SK-N-SH treated with all-trans-retinoic acid at 6 μM for 48 hours (cell line): ENCODE measurements around the gene COL26A1.
"Not testable (repeated sequence)": the region's sequence is repeated elsewhere in the genome, so short reads cannot be mapped to it uniquely, and the experiment has no call there.

ENCODE experiments used
- ATAC-seq: fragments of 200-7000 bp; cut with Tn5 transposase; 3 replicates; pipeline ENCODE4 v1.9.1; 2020; ENCODE audit warnings: mild to moderate bottlenecking, moderate library complexity
- ARNTL ChIP-seq: fragments of 450-650 bp; formaldehyde crosslinking; IDR thresholded peaks from 2 replicates; pipeline ENCODE4 v1.5.0; 2020; ENCODE audit warnings: low read depth, mild to moderate bottlenecking, moderate library complexity, borderline replicate concordance
- BACH2 ChIP-seq: fragments of 250-450 bp; sonication (Bioruptor Pico); IDR thresholded peaks from 2 replicates; pipeline ENCODE4 v1.9.0; 2021; ENCODE audit warnings: mild to moderate bottlenecking, borderline replicate concordance
- CREB5 ChIP-seq: fragments of 250-450 bp; sonication (Bioruptor Pico); IDR thresholded peaks from 2 replicates; pipeline ENCODE4 v1.5.1; 2020; ENCODE audit warnings: low read depth, mild to moderate bottlenecking, moderate library complexity
- CSDC2 ChIP-seq: fragments of 250-450 bp; sonication (Bioruptor Pico); IDR thresholded peaks from 2 replicates; pipeline ENCODE4 v1.5.0; 2020; ENCODE audit warnings: mild to moderate bottlenecking, moderate library complexity
- CSRNP3 ChIP-seq: fragments of 250-450 bp; sonication (Bioruptor Pico); IDR thresholded peaks from 2 replicates; pipeline ENCODE4 v1.5.1; 2021; ENCODE audit warnings: mild to moderate bottlenecking, moderate library complexity
- ESRRG ChIP-seq: fragments of 250-450 bp; sonication (Bioruptor Pico); IDR thresholded peaks from 2 replicates; pipeline ENCODE4 v1.6.1; 2021; ENCODE audit warnings: mild to moderate bottlenecking
- GLIS3 ChIP-seq: fragments of 250-450 bp; sonication (Bioruptor Pico); IDR thresholded peaks from 2 replicates; pipeline ENCODE4 v1.5.0; 2020; ENCODE audit warnings: mild to moderate bottlenecking, moderate library complexity
- ISL1 ChIP-seq: fragments of 250-450 bp; sonication (Bioruptor Pico); IDR thresholded peaks from 2 replicates; pipeline ENCODE4 v2.1.2; 2022; ENCODE audit warnings: mild to moderate bottlenecking, moderate library complexity
- OSR1 ChIP-seq: fragments of 250-450 bp; sonication (Bioruptor Pico); IDR thresholded peaks from 2 replicates; pipeline ENCODE4 v1.8.0; 2022; ENCODE audit warnings: moderate library complexity, mild to moderate bottlenecking, inconsistent platforms
- PATZ1 ChIP-seq: fragments of 250-450 bp; sonication (Bioruptor Pico); IDR thresholded peaks from 2 replicates; pipeline ENCODE4 v1.8.0; 2020; ENCODE audit warnings: mild to moderate bottlenecking, moderate library complexity, borderline replicate concordance
- POU6F1 ChIP-seq: fragments of 250-450 bp; sonication (Bioruptor Pico); IDR thresholded peaks from 2 replicates; pipeline ENCODE4 v1.8.0; 2021; ENCODE audit warnings: low read depth, mild to moderate bottlenecking, moderate library complexity, borderline replicate concordance
- PPARA ChIP-seq: fragments of 250-450 bp; sonication (Bioruptor Pico); IDR thresholded peaks from 2 replicates; pipeline ENCODE4 v1.5.0; 2020; ENCODE audit warnings: mild to moderate bottlenecking, borderline replicate concordance
- RARB ChIP-seq: fragments of 250-450 bp; sonication (Bioruptor Pico); IDR thresholded peaks from 2 replicates; pipeline ENCODE4 v1.8.0; 2021; ENCODE audit warnings: mild to moderate bottlenecking, moderate library complexity
- SNAI2 ChIP-seq: fragments of 250-450 bp; sonication (Bioruptor Pico); IDR thresholded peaks from 2 replicates; pipeline ENCODE4 v1.5.0; 2020; ENCODE audit warnings: mild to moderate bottlenecking, moderate library complexity
- TOX ChIP-seq: fragments of 250-450 bp; sonication (Bioruptor Pico); IDR thresholded peaks from 2 replicates; pipeline ENCODE4 v1.8.0; 2021; ENCODE audit warnings: mild to moderate bottlenecking, moderate library complexity, borderline replicate concordance
- TSHZ2 ChIP-seq: fragments of 250-450 bp; sonication (Bioruptor Pico); IDR thresholded peaks from 2 replicates; pipeline ENCODE4 v1.5.0; 2020; ENCODE audit warnings: mild to moderate bottlenecking, moderate library complexity
- ZC3H10 ChIP-seq: fragments of 250-450 bp; sonication (Bioruptor Pico); IDR thresholded peaks from 2 replicates; pipeline ENCODE4 v1.5.1; 2021; ENCODE audit warnings: mild to moderate bottlenecking, moderate library complexity
- ZFP3 ChIP-seq: fragments of 250-450 bp; sonication (Bioruptor Pico); IDR thresholded peaks from 2 replicates; pipeline ENCODE4 v1.5.0; 2020; ENCODE audit warnings: mild to moderate bottlenecking, moderate library complexity
- ZFP30 ChIP-seq: fragments of 450-650 bp; formaldehyde crosslinking; IDR thresholded peaks from 2 replicates; pipeline ENCODE4 v1.5.0; 2022; ENCODE audit warnings: mild to moderate bottlenecking, moderate library complexity
- ZNF70 ChIP-seq: fragments of 450-650 bp; formaldehyde crosslinking; IDR thresholded peaks from 2 replicates; pipeline ENCODE4 v1.5.0; 2020; ENCODE audit warnings: mild to moderate bottlenecking, moderate library complexity
- ZNF8 ChIP-seq: fragments of 450-650 bp; formaldehyde crosslinking; IDR thresholded peaks from 2 replicates; pipeline ENCODE4 v1.5.0; 2020; ENCODE audit warnings: mild to moderate bottlenecking, moderate library complexity

COL26A1 gene

GRCh38 chr7:101433688-101434087, 71.0 kb downstream of the COL26A1 start:
- ATAC-seq, result no peak
- TF ChIP-seq RARB, result no peak
- no peak for TF ChIP-seq TSHZ2 (CRISPR knock-in tag)
- no peak for TF ChIP-seq ZC3H10 (CRISPR knock-in tag)
- TF ChIP-seq ZNF8 (CRISPR knock-in tag), result no peak
- TF ChIP-seq ZNF70, result no peak
- no peak for TF ChIP-seq TOX (CRISPR knock-in tag)
- no peak for TF ChIP-seq CSRNP3
- no peak for TF ChIP-seq GLIS3
- no peak for TF ChIP-seq PPARA (CRISPR knock-in tag)
- TF ChIP-seq ISL1 (CRISPR knock-in tag), result no peak
- no peak for TF ChIP-seq ZFP30 (CRISPR knock-in tag)
- TF ChIP-seq CREB5 (CRISPR knock-in tag), result no peak
- TF ChIP-seq CSDC2, result no peak
- no peak for TF ChIP-seq POU6F1 (CRISPR knock-in tag)
- TF ChIP-seq PATZ1, result no peak
- no peak for TF ChIP-seq BACH2 (CRISPR knock-in tag)
- no peak for TF ChIP-seq ESRRG
- TF ChIP-seq ZFP3 (CRISPR knock-in tag), result no peak
- no peak for TF ChIP-seq SNAI2
- TF ChIP-seq OSR1 (CRISPR knock-in tag), result no peak
- TF ChIP-seq, all 23 proteins: peak for 0

GRCh38 chr7:101434155-101434554, 71.5 kb downstream of the COL26A1 start:
- not testable (repeated sequence) for ATAC-seq

- ATAC-seq, result no peak
These were observed 73.0 kb downstream of the COL26A1 start for GRCh38 chr7:101435461-101436220.

More at GRCh38 chr7:101435461-101436220, 73.0 kb downstream of the COL26A1 start:
- TF ChIP-seq PPARA (CRISPR knock-in tag) (no peak), POU6F1 (CRISPR knock-in tag) (no peak), ZFP3 (CRISPR knock-in tag) (no peak), ZC3H10 (CRISPR knock-in tag) (no peak), ZNF70 (no peak), ZNF8 (CRISPR knock-in tag) (no peak), ZFP30 (CRISPR knock-in tag) (no peak), ARNTL (CRISPR knock-in tag) (no peak), BACH2 (CRISPR knock-in tag) (no peak), CREB5 (CRISPR knock-in tag) (no peak)
- TF ChIP-seq, all 23 proteins: peak for 0
